ACHN (cell line): Measurements from ENCODE around the gene CACNA1D.
A peak's percentile ranks its signal among the peaks of the same experiment; 100 is the strongest.

ENCODE experiments used
- DNase-seq: peaks from one replicate; pipeline ENCODE4 v3.0.0-alpha.2; 2015
- in situ Hi-C: cut with HindIII; loops from 2 replicates; pipeline ENCODE4 v1.10.0; 2017; ENCODE audit warnings: low sequenced_read_pairs, low pct_ligation_motif_present, low pct_unique_long_range_greater_than_20kb

Gene CACNA1D

GRCh38 chr3:53829605-53830004, 335.2 kb downstream of the CACNA1D start:
- DNase-seq = no peak
- in situ Hi-C loops = no loop called here

- in situ Hi-C loops = no loop called here
- DNase-seq = no peak
These were observed 336.5 kb downstream of the CACNA1D start for GRCh38 chr3:53830944-53831343.

GRCh38 chr3:53833053-53833645, 338.7 kb downstream of the CACNA1D start:
- in situ Hi-C loops = no loop called here
- DNase-seq = no peak

- no peak for DNase-seq
- in situ Hi-C loops = no loop called here
These were observed 339.3 kb downstream of the CACNA1D start for GRCh38 chr3:53833700-53834099.

DNA sequence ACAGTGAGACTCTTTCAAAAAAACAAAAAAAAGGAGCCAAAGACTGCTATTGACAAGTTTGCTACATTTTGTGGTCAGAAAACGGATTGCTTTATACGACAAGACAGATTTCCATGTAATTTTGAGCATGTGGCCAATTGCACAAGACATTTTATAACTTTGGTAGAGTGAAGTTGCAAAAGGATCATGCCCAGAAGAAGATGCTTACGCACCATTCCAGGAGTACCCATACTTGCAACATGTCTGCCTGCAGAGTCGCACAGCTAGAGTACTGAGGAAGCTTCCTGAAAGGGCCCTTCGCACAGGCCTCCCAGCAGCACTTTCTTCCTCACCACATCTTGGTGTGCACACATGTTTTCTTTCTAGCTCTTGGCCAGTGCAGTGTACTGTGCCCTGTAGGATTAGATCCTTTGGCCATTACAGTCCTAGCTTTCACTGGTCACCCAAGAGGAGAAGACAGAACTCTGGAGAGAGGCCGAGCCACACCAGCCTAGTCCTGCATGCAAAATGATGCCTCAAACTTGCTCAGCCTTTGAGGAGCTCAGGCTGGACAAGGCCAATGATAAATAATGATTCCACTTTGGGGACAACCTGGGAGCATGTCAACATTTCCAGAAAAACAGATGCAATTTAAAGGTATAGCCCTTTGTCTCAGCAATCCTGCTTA, 340.2 kb downstream of the CACNA1D start:
- in situ Hi-C loops = no loop called here
- no peak for DNase-seq

GRCh38 chr3:53835257-53835656, 340.8 kb downstream of the CACNA1D start:
- in situ Hi-C loops = no loop called here
- no peak for DNase-seq

DNA sequence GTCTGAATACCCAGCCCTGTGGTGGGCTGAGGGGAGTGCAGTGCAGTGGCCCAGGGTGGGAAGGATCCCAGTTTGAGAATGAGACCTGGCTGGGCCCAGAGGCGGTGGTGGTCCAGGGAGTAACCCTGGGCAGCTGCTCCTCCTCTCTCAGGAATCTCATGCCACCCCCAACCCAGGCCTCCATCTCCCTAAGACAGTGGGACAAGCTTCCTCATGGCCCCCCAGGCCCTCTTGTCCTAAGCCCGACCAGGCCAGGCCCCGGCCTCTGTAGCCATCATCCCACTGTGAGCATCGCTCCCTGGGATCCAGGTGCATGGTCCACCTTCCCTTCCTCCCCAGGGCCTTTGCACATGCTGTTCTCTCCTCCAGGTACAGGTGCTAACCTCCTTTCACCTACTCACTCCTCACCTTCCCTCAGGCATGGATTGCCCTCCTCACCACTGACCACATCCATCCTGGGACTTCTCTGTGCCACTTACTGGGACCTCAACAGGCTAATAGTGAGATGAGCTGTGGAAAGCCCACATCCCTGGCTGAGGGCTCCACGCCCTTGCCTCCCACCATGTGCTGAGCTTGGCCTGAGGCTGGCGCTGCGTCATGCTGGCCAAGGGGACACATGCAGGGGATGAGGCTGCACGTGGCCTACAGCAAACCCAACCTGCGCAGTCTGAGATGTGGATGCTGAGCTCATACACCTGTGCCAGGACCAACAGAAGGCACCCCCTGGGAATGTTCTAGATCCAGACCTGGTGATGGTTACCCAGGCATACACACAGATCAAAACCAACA, 341.9 kb downstream of the CACNA1D start:
- in situ Hi-C loops = no loop called here

GRCh38 chr3:53837331-53837730, 342.9 kb downstream of the CACNA1D start:
- no peak for DNase-seq
- in situ Hi-C loops = no loop called here

More for the DNA sequence above, 341.9 kb downstream of the CACNA1D start:
- DNase-seq = no peak

GRCh38 chr3:53841296-53841695, 346.9 kb downstream of the CACNA1D start:
- in situ Hi-C loops = no loop called here
- no peak for DNase-seq

GRCh38 chr3:53842436-53843194, 348.2 kb downstream of the CACNA1D start:
- peak; percentile 4 for DNase-seq
- in situ Hi-C loops = no loop called here

DNA sequence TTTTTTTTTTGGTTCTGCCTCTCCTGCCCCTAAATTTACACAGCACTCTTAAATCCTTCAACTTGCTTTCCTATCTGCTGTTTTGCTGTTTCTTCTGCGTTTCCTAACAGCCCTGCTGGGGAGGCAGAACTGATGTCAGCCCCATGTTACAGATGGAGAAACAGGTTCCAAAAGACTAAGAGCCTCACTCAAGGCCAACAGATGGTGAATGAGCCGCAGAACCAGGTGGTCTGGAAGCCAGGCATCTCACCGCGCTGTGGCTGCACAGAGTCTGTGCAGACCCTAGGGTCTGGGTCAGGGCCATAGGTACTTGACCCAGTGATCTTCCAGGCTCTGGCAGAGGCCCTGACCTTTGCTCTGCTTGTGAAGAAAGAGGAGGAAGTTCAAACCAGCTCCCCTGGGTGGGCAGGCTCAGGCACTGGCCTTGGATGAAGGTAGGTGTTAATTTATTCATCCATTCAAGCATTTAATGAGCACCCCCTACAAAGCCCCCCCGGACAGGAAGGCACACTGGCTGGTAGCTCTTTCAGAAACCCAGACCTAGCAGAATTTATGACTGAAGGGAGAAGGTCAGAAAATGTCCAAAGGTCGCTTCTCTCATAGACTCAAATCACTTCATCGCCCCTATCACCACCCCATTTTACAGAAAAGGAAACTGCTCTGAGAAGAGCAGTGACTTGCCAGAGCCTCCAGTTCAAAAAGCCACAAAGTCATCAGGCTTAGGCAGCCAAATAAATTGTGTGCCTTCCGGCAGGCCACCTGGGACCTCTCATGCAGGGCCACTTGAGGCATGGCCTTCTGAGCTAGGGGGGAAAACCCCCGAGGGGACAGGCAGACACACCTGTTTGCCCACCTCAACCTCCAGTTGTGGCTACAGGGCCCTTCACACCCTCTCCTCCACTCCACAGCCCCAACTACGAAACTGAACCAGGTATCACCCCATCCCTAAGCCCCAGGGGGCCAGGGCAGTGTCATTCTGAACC, 349.1 kb downstream of the CACNA1D start:
- in situ Hi-C loops = no loop called here
- no peak for DNase-seq

- in situ Hi-C loops = no loop called here
- no peak for DNase-seq
These were observed 350.1 kb downstream of the CACNA1D start for GRCh38 chr3:53844262-53845102.

DNA sequence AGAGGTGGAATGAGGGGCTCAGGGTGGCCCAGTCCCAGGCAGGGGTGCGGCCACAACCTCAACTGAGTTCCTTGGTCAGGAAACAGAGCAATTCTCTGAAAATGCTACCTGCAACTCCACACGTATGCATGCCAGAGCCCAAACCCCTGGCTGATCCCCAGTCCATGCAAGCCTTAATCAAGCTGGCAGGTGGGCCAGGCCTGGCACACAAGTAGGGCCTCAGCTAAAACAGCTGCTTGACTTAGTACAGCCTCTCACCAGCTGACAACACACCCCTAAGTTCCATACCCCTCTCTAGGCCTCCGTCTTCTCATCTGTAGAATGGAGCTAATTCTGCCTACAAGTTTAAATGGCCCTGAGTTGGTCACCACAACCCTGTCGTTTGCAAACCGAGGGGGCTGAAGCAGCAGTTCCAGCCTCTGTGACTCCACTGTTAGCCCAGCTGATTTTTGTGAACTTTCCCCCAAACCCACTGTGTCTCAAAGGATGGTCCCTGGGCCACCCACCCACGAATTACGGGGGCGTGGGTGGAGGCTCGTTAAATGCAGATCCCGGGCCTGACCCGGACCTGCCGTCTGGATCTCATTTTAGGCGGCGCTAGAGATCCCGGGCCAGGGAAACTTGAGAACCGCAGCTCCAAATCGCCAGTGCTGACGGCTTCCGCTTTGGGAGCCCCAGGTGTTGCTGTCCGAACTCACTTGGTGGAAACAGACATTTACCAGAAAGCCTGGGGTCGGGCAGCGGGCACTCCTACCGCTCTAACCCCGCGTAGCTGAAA, 350.9 kb downstream of the CACNA1D start:
- in situ Hi-C loops = no loop called here
- DNase-seq = peak; percentile 56

- in situ Hi-C loops = no loop called here
- DNase-seq = no peak
These were observed 351.4 kb downstream of the CACNA1D start for GRCh38 chr3:53845881-53846133.

DNA sequence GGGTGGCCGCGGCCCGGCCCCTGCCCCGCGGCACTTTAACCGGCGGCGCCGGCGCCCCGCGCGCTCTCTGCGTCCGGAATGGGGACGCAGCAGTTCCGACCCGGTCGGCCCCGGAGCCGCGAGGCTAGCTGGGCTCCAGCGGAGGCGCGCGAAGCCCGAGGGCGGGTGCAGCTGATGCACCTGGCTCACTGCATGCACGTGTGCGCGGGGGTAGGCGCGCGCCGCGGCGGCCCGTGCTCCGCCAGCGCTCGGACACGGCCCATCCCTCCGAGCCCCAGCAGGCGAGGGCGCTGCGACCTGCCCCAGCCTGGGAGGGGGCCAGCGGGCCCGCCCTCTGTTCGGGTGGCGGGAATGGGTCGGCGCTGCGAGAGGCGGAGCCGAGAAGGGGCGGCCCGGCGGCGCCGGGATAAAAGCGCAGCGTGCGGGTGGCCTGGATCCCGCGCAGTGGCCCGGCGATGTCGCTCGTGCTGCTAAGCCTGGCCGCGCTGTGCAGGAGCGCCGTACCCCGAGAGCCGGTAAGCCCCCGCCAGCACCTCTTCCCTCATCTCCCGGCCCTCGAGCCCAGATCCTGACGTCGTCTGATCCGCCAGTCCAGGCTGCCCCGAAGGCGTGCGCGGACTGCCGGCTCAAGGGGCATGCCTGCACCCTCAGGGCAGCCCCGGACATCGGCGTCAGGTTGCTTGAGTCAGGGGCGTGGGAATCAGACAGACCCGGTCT, 351.9 kb downstream of the CACNA1D start, which contains the start of the genes CHDH and IL17RB:
Gene CHDH (minus strand): TSS at position 286 of the 717 bp plus-strand sequence. CDS start 22,411 bp downstream, outside the sequence.
Gene IL17RB (plus strand): TSS at position 435 of the 717 bp plus-strand sequence. CDS start 21 bp downstream, at position 456.
- in situ Hi-C loops = no loop called here
- DNase-seq = peak; percentile 51

DNA sequence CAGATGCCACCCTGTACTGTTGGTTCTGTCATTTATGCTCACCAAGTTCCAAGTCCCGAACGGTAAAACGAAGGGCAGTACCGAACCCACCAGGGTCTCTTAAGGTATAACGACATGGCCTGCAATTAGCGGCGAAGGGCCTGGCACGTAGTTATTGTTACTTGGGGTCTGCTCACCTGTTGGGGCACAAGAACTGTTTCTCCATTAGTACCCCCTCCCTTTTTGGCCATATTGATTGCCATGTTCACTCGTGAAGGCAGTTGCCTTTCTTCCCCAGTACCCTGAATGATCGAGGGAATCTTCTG, 352.4 kb downstream of the CACNA1D start:
- no peak for DNase-seq
- in situ Hi-C loops = no loop called here
